K562 (cell line): ENCODE data around the gene NTM. TPM values are rescaled to one million over a fixed set of nuclear protein-coding genes. Genes with fewer than 3 reads are reported as not detected.

ENCODE experiments used
- ATAC-seq: fragments of 200-7000 bp; cut with Tn5 transposase; 3 replicates; pipeline ENCODE4 v1.9.1; 2020; ENCODE audit warnings: moderate library complexity
- BruUV-seq: library from RNA; stranded (reverse); fragments of 400-500 nt; replicated peaks from 2 replicates; lab custom pipeline; 2021; lab: Mats Ljungman, UMichigan
- CTCF ChIA-PET: fragments of 300-600 bp; formaldehyde crosslinking; extraction: SDS; loops from one replicate; lab custom pipeline; 2021; ENCODE audit warnings: low intra/inter-chr PET ratio; lab: Yijun Ruan, JAX
- POLR2A ChIA-PET: fragments of 300-600, 350-650 bp; sonication (Branson Sonifier 250); formaldehyde crosslinking; extraction: SDS; loops from one replicate; lab custom pipeline; 2021; ENCODE audit warnings: antibody characterized with exemption, inconsistent platforms; lab: Yijun Ruan, JAX
- DNase-seq, 4 experiments: peaks; one replicate each; pipeline versions ENCODE4 v3.0.0 to v3.0.0-alpha.2; 2011 to 2018; ENCODE audit warnings: low spot score in 3 of 4, mixed read lengths in 3 of 4; ENCODE audit errors: extremely low read depth in 1 of 4
- FAIRE-seq: peaks from 2 replicates; lab custom pipeline; 2011; peaks lifted over from hg19 to GRCh38; lab: Jason Lieb, UNC
- H2AFZ ChIP-seq: 2 replicates; pipeline ENCODE4 v1.6.0; 2011; ENCODE audit warnings: low read depth, low read length, control low read depth, inconsistent platforms
- H3K27ac ChIP-seq: fragments of 200-600 bp; 3 replicates; pipeline ENCODE4 v1.8.0; 2011; ENCODE audit warnings: low read depth, mild to moderate bottlenecking, control low read depth, inconsistent platforms, low read length, moderate library complexity, mixed read lengths; ENCODE audit errors: extremely low read depth
- H3K27me3 ChIP-seq, 2 experiments: fragments of 300-600 bp in 1 of 2; 2 replicates in 1 of 2; 3 replicates in 1 of 2; pipeline versions ENCODE4 v1.6.0 to v1.8.0; 2011; ENCODE audit warnings: inconsistent platforms in 2 of 2, low read length in 2 of 2, mild to moderate bottlenecking in 1 of 2, mixed read lengths in 1 of 2, moderate library complexity in 1 of 2; ENCODE audit not compliant: control insufficient read depth in 2 of 2, insufficient read depth in 2 of 2
- H3K36me3 ChIP-seq: fragments of 300-600 bp; 3 replicates; pipeline ENCODE4 v1.8.0; 2011; ENCODE audit warnings: mild to moderate bottlenecking, low read length, inconsistent platforms; ENCODE audit not compliant: control insufficient read depth, insufficient read depth
- H3K4me1 ChIP-seq, 2 experiments: fragments of 200-600 bp in 1 of 2; replicated peaks in 1 of 2; 2 replicates in 1 of 2; 3 replicates in 1 of 2; pipeline versions ENCODE4 v1.5.1 to v1.8.0; 2011; ENCODE audit warnings: inconsistent platforms in 2 of 2, low read length in 2 of 2, mild to moderate bottlenecking in 1 of 2, mixed read lengths in 1 of 2, moderate library complexity in 1 of 2; ENCODE audit not compliant: control insufficient read depth in 2 of 2, insufficient read depth in 2 of 2
- H3K4me2 ChIP-seq: 2 replicates; pipeline ENCODE4 v1.6.1; 2011; ENCODE audit warnings: low read length, control low read depth, inconsistent platforms, mixed read lengths; ENCODE audit not compliant: insufficient read depth
- H3K4me3 ChIP-seq: fragments of 200-600 bp; sonication (generic), shearing (Covaris generic); 2 replicates; pipeline ENCODE4 v1.5.1; 2016; ENCODE audit warnings: control low read depth, inconsistent platforms
- H3K79me2 ChIP-seq: fragments of 200-600 bp; 3 replicates; pipeline ENCODE4 v1.8.0; 2011; ENCODE audit warnings: low read length, inconsistent platforms; ENCODE audit not compliant: control insufficient read depth, insufficient read depth
- H3K9ac ChIP-seq, 2 experiments: 2 replicates each; pipeline versions ENCODE4 v1.6.0 to v1.6.1; 2011; ENCODE audit warnings: low read depth in 2 of 2, low read length in 2 of 2, control low read depth in 1 of 2, inconsistent platforms in 1 of 2, mild to moderate bottlenecking in 1 of 2, mixed read lengths in 1 of 2; ENCODE audit not compliant: insufficient read depth in 1 of 2
- H3K9me1 ChIP-seq: one replicate; pipeline ENCODE4 v1.6.0; 2011; ENCODE audit warnings: inconsistent platforms, mild to moderate bottlenecking, low read length, moderate library complexity; ENCODE audit not compliant: control insufficient read depth, insufficient read depth
- H3K9me3 ChIP-seq: replicated peaks from 2 replicates; pipeline ENCODE4 v1.5.1; 2011; ENCODE audit warnings: low read depth, low read length, inconsistent platforms; ENCODE audit not compliant: control insufficient read depth, insufficient read depth
- H4K20me1 ChIP-seq: replicated peaks from 2 replicates; pipeline ENCODE4 v1.6.1; 2011; ENCODE audit warnings: low read length, inconsistent platforms, mixed read lengths; ENCODE audit not compliant: control insufficient read depth, insufficient read depth
- CREM ChIP-seq: IDR thresholded peaks from 2 replicates; pipeline ENCODE4 v1.6.1; 2014; ENCODE audit warnings: antibody characterized with exemption, low read depth
- KLF6 ChIP-seq: fragments of 250-450 bp; sonication (Bioruptor Pico); IDR thresholded peaks from 2 replicates; pipeline ENCODE4 v1.4.0; 2020; ENCODE audit warnings: mild to moderate bottlenecking, moderate library complexity, borderline replicate concordance
- NR1H2 ChIP-seq: sonication (generic); formaldehyde crosslinking; IDR thresholded peaks from 2 replicates; pipeline ENCODE4 v1.4.0; 2020; ENCODE audit warnings: mild to moderate bottlenecking, missing genetic modification reagents
- TEAD4 ChIP-seq, 2 experiments: sonication (generic) in 1 of 2; formaldehyde crosslinking in 1 of 2; IDR thresholded peaks; 2 replicates each; pipeline versions ENCODE4 v1.6.1 to v1.8.0; 2012 to 2022; ENCODE audit warnings: borderline replicate concordance in 1 of 2, inconsistent platforms in 1 of 2, low read length in 1 of 2, mild to moderate bottlenecking in 1 of 2, missing genetic modification reagents in 1 of 2
- ZBED1 ChIP-seq: IDR thresholded peaks from 2 replicates; pipeline ENCODE4 v1.6.1; 2014
- ZC3H4 ChIP-seq: sonication (generic); formaldehyde crosslinking; IDR thresholded peaks from 2 replicates; pipeline ENCODE4 v1.9.0; 2021; ENCODE audit warnings: missing genetic modification reagents, borderline replicate concordance
- WGBS: fragments of 100-300 bp; shearing (Covaris generic); methylation state at CpG from one replicate; pipeline ENCODE4 v1.1.6; 2016; ENCODE audit warnings: low coverage, mixed read lengths; ENCODE audit not compliant: insufficient coverage; ENCODE audit errors: missing lambda C conversion rate; 5-methylcytosine and 5-hydroxymethylcytosine counted together
- in situ Hi-C: fragments of 300-500 bp; cut with MboI; formaldehyde crosslinking; loops from 4 replicates; pipeline ENCODE4 v1.15.0; 2018; ENCODE audit warnings: inconsistent platforms, mixed read lengths
- intact Hi-C: fragments of 100-400 bp; cut with micrococcal nuclease; formaldehyde crosslinking; loops from 2 replicates; pipeline ENCODE4 v1.14.2; 2022
- polyA plus RNA-seq, 8 experiments: library from polyadenylated mRNA; depleted of rRNA in 4 of 8; stranded (reverse) in 5 of 8; unstranded in 3 of 8; fragments of >200 nt; fragmentation: Nextera tagmentation in 2 of 8; fragmentation: Illumina TruSeq in 1 of 8; extraction: Ambion mirVana in 2 of 8; extraction: Trizol in 1 of 8; gene quantifications; 2 replicates each; pipeline versions ENCODE4 v1.2.1 to v1.2.3, GENCODE V29; 2011 to 2014; ENCODE audit warnings: inconsistent platforms in 1 of 8, missing spikeins in 1 of 8
- total RNA-seq, 7 experiments: library from RNA; depleted of rRNA in 6 of 7; stranded (reverse); fragments of >200 nt in 6 of 7; fragmentation: Illumina TruSeq in 2 of 7; extraction: Trizol in 2 of 7; gene quantifications; 2 replicates each; pipeline versions ENCODE4 v1.2.1 to v1.2.3, GENCODE V29; 2011 to 2021; ENCODE audit warnings: low replicate concordance in 1 of 7
- TF ChIP-seq, protein P1 (sequence below): fragments of 250-450 bp; sonication (Bioruptor Pico); IDR thresholded peaks from 2 replicates; pipeline ENCODE4 v1.4.0; 2020; ENCODE audit warnings: mild to moderate bottlenecking

The NTM gene
- total and polyA plus RNA-seq, 9 of the 15 experiments (the other 6 are each of a cell fraction or from before 2014, with no cell fraction given) = not detected

DNA sequence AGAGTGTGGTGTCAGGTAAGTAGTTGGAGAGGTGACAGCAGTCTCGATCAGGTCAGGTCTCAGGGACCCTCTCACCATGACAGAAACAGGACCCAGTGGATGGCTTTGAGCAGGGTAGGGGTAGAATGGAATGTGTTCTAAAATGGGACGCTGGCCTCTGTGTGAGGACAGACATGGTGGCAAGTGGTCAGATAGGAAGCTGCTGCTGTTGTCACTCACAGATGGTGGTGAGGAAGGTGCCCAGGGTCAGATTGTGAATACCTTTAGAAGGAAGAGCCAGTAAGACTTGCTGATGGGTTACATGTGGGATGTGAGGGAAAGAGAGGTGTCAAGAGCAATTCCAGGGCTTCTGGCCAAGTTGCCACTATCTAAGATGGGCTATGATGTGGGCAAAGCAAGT is 596.3 kb downstream of the NTM start:
- TF ChIP-seq, protein P1, sequence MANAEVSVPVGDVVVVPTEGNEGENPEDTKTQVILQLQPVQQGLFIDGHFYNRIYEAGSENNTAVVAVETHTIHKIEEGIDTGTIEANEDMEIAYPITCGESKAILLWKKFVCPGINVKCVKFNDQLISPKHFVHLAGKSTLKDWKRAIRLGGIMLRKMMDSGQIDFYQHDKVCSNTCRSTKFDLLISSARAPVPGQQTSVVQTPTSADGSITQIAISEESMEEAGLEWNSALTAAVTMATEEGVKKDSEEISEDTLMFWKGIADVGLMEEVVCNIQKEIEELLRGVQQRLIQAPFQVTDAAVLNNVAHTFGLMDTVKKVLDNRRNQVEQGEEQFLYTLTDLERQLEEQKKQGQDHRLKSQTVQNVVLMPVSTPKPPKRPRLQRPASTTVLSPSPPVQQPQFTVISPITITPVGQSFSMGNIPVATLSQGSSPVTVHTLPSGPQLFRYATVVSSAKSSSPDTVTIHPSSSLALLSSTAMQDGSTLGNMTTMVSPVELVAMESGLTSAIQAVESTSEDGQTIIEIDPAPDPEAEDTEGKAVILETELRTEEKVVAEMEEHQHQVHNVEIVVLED (CRISPR knock-in tag) = no peak
- no peak for TF ChIP-seq TEAD4 (IDR thresholded peaks at IDR 0.05; ENCODE audit: low read length)
- no peak for TF ChIP-seq TEAD4 (CRISPR knock-in tag; IDR thresholded peaks at IDR 0.05; ENCODE audit: borderline replicate concordance)
- no peak for TF ChIP-seq CREM
- no peak for TF ChIP-seq ZBED1
- no peak for TF ChIP-seq ZC3H4 (CRISPR knock-in tag)
- TF ChIP-seq NR1H2 (CRISPR knock-in tag) = no peak
- no peak for TF ChIP-seq KLF6 (CRISPR knock-in tag)
- H3K4me1 ChIP-seq = no peaks in the 10 kb centered on the region
- H3K27ac ChIP-seq = no peak overlapping the region
- no peaks in the 10 kb centered on the region for H4K20me1 ChIP-seq
- ATAC-seq = no peak
- WGBS = 0% methylated on average over 2 of the region's 2 CpGs
- no peak for DNase-seq
- ChIA-PET CTCF (no interaction called here), POLR2A (no interaction called here)
- H3K79me2 ChIP-seq = no peaks in the 10 kb centered on the region
- H3K9me1 ChIP-seq = no peaks in the 10 kb centered on the region
- intact Hi-C loops = no loop called here
- no peak overlapping the region for H2AFZ ChIP-seq
- no TSS peak for BruUV-seq
- H3K9me3 ChIP-seq = peaks cover 5% of the 10 kb centered on the region
- H3K9ac ChIP-seq = no peak overlapping the region
- H3K36me3 ChIP-seq = no peaks in the 10 kb centered on the region
- H3K27me3 ChIP-seq = no peaks in the 10 kb centered on the region
- no peak for FAIRE-seq
- no peak overlapping the region for H3K4me3 ChIP-seq
- H3K4me2 ChIP-seq = no peak overlapping the region
- in situ Hi-C loops = no loop called here
